Measurements from ENCODE around the gene NPAS2.

DNA sequence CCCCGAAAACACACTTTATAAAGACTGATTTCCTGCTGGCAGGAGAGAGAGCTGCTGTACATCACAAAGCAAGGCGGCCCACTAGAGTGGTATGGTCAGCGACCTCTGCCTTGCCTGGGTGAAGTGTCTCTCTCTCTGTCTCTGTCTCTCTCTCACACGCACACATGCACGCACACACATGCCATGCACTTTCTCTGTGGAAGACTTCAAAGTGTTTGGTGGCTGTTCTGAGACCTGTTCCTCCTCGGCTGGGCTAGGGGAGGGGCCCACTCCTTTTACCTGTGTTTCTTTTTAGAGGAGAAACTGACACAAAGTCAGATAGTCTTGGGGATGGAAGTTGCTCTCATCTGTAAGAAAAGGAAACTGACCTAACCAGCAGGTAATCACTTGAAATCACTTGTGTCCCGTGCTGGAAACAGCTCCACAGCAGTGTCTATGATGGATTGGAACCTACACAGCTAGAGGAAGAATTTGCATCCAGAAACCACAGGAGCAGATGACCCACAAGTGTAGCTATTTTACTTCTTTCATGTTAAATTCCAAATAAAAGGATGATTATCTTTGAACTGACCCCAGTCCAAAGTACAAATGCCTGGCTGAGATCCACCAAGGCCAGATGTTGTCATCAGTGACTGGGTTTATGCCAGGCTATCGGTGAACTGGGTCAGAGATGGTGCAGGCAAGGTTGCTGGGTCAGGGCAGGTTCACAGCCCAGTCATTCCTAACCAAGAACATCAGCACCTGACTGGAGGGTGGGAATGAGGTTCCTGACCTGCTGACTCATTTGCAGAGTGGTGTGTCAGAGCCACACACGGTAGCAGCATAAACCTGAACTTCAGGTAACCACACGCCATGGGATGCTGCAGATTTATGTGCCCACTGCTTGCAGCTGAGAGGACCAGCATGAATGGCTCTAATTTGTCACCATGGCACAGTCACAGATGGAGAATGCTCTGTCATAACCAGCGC is 63.0 kb downstream of the NPAS2 start:
- TF ChIP-seq CTCF (IDR thresholded peaks at IDR 0.05; ENCODE audit: extremely low read depth in 1 of 2, insufficient read depth in 1 of 2, low read depth in 1 of 2, low read length in 2 of 2): no peak
- TF ChIP-seq POLR2AphosphoS5 (IDR thresholded peaks at IDR 0.05; ENCODE audit: insufficient read depth, low read depth, low read length): no peak
- TF ChIP-seq FOS (IDR thresholded peaks at IDR 0.05; ENCODE audit: borderline replicate concordance, insufficient read depth, low read length): no peak
- no peak for TF ChIP-seq JUN (IDR thresholded peaks at IDR 0.05; ENCODE audit: borderline replicate concordance, insufficient read depth, insufficient read length, low read depth)
- TF ChIP-seq POLR2A (IDR thresholded peaks at IDR 0.05; ENCODE audit: low read depth, low read length): no peak
- no peak for TF ChIP-seq MAX (IDR thresholded peaks at IDR 0.05; ENCODE audit: insufficient read depth, insufficient read length)
- TF ChIP-seq EZH2 (IDR thresholded peaks at IDR 0.05; ENCODE audit: borderline replicate concordance, low read depth, low read length, severe bottlenecking): no peak
- TF ChIP-seq MYC (IDR thresholded peaks at IDR 0.05; ENCODE audit: low read depth, low read length): no peak
- TF ChIP-seq GATA2 (IDR thresholded peaks at IDR 0.05; ENCODE audit: insufficient read depth, insufficient read length, low read depth, low read length): peak; percentile 43
